Testis (tissue), 3 donors: Measurements from ENCODE around the gene KLHDC9. TPM values are rescaled to one million over a fixed set of nuclear protein-coding genes. Genes with fewer than 3 reads are reported as not detected.
"Not testable (repeated sequence)": the region's sequence is repeated elsewhere in the genome, so short reads cannot be mapped to it uniquely, and the experiment has no call there.

Experiments
- DNase-seq: peaks from one replicate; pipeline ENCODE4 v3.0.0-alpha.2; 2019
- H3K27ac ChIP-seq, 2 donors: fragments of 200-600 bp; sonication (generic); one replicate each; pipeline ENCODE4 v1.5.1; 2019
- H3K27me3 ChIP-seq: fragments of 200-600 bp; sonication (generic); one replicate; pipeline ENCODE4 v1.5.1; 2019
- H3K36me3 ChIP-seq: fragments of 200-600 bp; sonication (generic); one replicate; pipeline ENCODE4 v1.5.1; 2017; ENCODE audit warnings: low read depth; ENCODE audit errors: missing control alignments
- H3K4me1 ChIP-seq: fragments of 200-600 bp; sonication (generic); one replicate; pipeline ENCODE4 v1.5.1; 2019
- H3K4me3 ChIP-seq, 2 donors: fragments of 200-600 bp; sonication (generic); one replicate each; pipeline ENCODE4 v1.5.1; 2017 to 2019
- H3K9me3 ChIP-seq: fragments of 200-600 bp; sonication (generic); one replicate; pipeline ENCODE4 v1.5.1; 2017
- CTCF ChIP-seq, 3 experiments: fragments of 450-650 bp in 2 of 3; fragments of 200-600 bp in 1 of 3; sonication (generic) in 1 of 3; IDR thresholded peaks; one replicate each; pipeline ENCODE4 v1.5.1; 2016 to 2019; ENCODE audit warnings: antibody characterized with exemption in 3 of 3, mild to moderate bottlenecking in 2 of 3, moderate library complexity in 1 of 3
- POLR2A ChIP-seq: fragments of 450-650 bp; IDR thresholded peaks from one replicate; pipeline ENCODE4 v1.6.1; 2017; ENCODE audit warnings: antibody characterized with exemption, mild to moderate bottlenecking, moderate library complexity
- WGBS, 2 donors: methylation state at CpG; one replicate each; pipeline ENCODE4 v1.1.5; 2018; 5-methylcytosine and 5-hydroxymethylcytosine counted together
- intact Hi-C: fragments of 100-400 bp; cut with DNase I; formaldehyde crosslinking; loops from one replicate; pipeline ENCODE4 v1.15.1; 2023; ENCODE audit warnings: low total_unique reads
- polyA plus RNA-seq: library from polyadenylated mRNA; stranded (reverse); fragments of 350-450 nt; fragmentation: Illumina TruSeq; extraction: RNeasy Lipid Tissue Mini Kit (QIAGEN cat#74804); gene quantifications from one replicate; pipeline ENCODE4 v1.2.3, GENCODE V29; 2014; ENCODE audit warnings: low read depth, low replicate concordance; ENCODE audit not compliant: insufficient read depth
- total RNA-seq, 2 donors: library from RNA; depleted of rRNA; stranded (reverse); fragments of >200 nt; gene quantifications; one replicate each; pipeline ENCODE4 v1.2.3, GENCODE V29; 2016

The KLHDC9 gene
- total and polyA plus RNA-seq, 3 donors from 2014 or later = 55.8 to 144 (median 57.2) TPM

GRCh38 chr1:161054232-161054631 is 43.9 kb upstream of the KLHDC9 start:
- 76 to 92% methylated on average over 2 to 4 of the region's 4 CpGs for WGBS, 2 donors
- intact Hi-C loops = no loop called here

GRCh38 chr1:161054805-161055204 is 43.4 kb upstream of the KLHDC9 start:
- Histone ChIP-seq H3K9me3 (no peaks in the 10 kb centered on the region), H3K27me3 (no peaks in the 10 kb centered on the region), H3K27ac (no peak overlapping the region), H3K4me3 (no peak overlapping the region), H3K36me3 (no peaks in the 10 kb centered on the region), H3K4me1 (no peaks in the 10 kb centered on the region)
- intact Hi-C loops = no loop called here
- TF ChIP-seq POLR2A (no peak), CTCF (IDR thresholded peaks at IDR 0.05) (peak in 1 of 3 experiments; percentile 17)
- DNase-seq = no peak
- 81 to 93% methylated on average over 7 of the region's 7 CpGs for WGBS, 2 donors

More at GRCh38 chr1:161054232-161054631, 43.9 kb upstream of the KLHDC9 start:
- no peaks in the 10 kb centered on the region for H3K4me1 ChIP-seq
- DNase-seq = no peak
- H3K27ac ChIP-seq = no peak overlapping the region
- TF ChIP-seq POLR2A (no peak), CTCF (IDR thresholded peaks at IDR 0.05) (no peak)
- H3K9me3 ChIP-seq = no peaks in the 10 kb centered on the region
- no peaks in the 10 kb centered on the region for H3K36me3 ChIP-seq
- H3K27me3 ChIP-seq = no peaks in the 10 kb centered on the region
- no peak overlapping the region for H3K4me3 ChIP-seq

GRCh38 chr1:161059293-161059692 is 38.9 kb upstream of the KLHDC9 start:
- Histone ChIP-seq H3K4me3 (no peak overlapping the region), H3K27ac (no peak overlapping the region), H3K4me1 (no peaks in the 10 kb centered on the region), H3K27me3 (no peaks in the 10 kb centered on the region), H3K9me3 (no peaks in the 10 kb centered on the region), H3K36me3 (no peaks in the 10 kb centered on the region)
- WGBS, 2 donors = 62 to 79% methylated on average over 6 of the region's 6 CpGs
- intact Hi-C loops = no loop called here
- no peak for DNase-seq
- TF ChIP-seq POLR2A = no peak
- no peak for TF ChIP-seq CTCF (IDR thresholded peaks at IDR 0.05)

GRCh38 chr1:161061419-161061818 is 36.7 kb upstream of the KLHDC9 start:
- intact Hi-C loops = no loop called here
- H3K27me3 ChIP-seq = no peaks in the 10 kb centered on the region
- TF ChIP-seq CTCF (IDR thresholded peaks at IDR 0.05) (no peak), POLR2A (no peak)
- DNase-seq = no peak
- no peak overlapping the region for H3K27ac ChIP-seq
- no peak overlapping the region for H3K4me3 ChIP-seq
- no peaks in the 10 kb centered on the region for H3K9me3 ChIP-seq
- H3K4me1 ChIP-seq = no peaks in the 10 kb centered on the region
- no peaks in the 10 kb centered on the region for H3K36me3 ChIP-seq
- WGBS, 2 donors = 94 to 96% methylated on average over 4 of the region's 4 CpGs

GRCh38 chr1:161063936-161064335 is 34.2 kb upstream of the KLHDC9 start:
- H3K36me3 ChIP-seq, DNase-seq, H3K9me3 ChIP-seq, H3K4me3 ChIP-seq, H3K27me3 ChIP-seq, H3K4me1 ChIP-seq, intact Hi-C loops, H3K27ac ChIP-seq: not testable (repeated sequence)
- 67 to 77% methylated on average over 6 of the region's 6 CpGs for WGBS, 2 donors

GRCh38 chr1:161065681-161066080 is 32.5 kb upstream of the KLHDC9 start:
- DNase-seq, H3K27ac ChIP-seq, H3K4me1 ChIP-seq, H3K9me3 ChIP-seq, H3K36me3 ChIP-seq, intact Hi-C loops, H3K27me3 ChIP-seq, H3K4me3 ChIP-seq: not testable (repeated sequence)
- WGBS, 2 donors = 79 to 93% methylated on average over 6 to 7 of the region's 7 CpGs
